Fibroblast of the aortic adventitia (primary cell): ENCODE results near the gene MRPL33. TPM values are rescaled to one million over a fixed set of nuclear protein-coding genes. Genes with fewer than 3 reads are reported as not detected.

ENCODE experiments used
- DNase-seq: peaks from one replicate; pipeline ENCODE4 v3.0.0-alpha.2; 2010; ENCODE audit warnings: low read depth
- H3K4me3 ChIP-seq: 2 replicates; pipeline ENCODE4 v1.5.1; 2011; ENCODE audit warnings: low read depth, mild to moderate bottlenecking, control low read depth, low read length, moderate library complexity
- total RNA-seq: library from RNA; depleted of rRNA; stranded (reverse); fragments of >200 nt; gene quantifications from 2 replicates; pipeline ENCODE4 v1.2.3, GENCODE V29; 2012; ENCODE audit warnings: low replicate concordance
- TF ChIP-seq, protein P1 (sequence below): IDR thresholded peaks from 2 replicates; pipeline ENCODE4 v1.5.1; 2011; ENCODE audit warnings: mild to moderate bottlenecking, low read length, control low read depth, inconsistent platforms; ENCODE audit not compliant: insufficient read depth

The MRPL33 gene
- total RNA-seq, 1 donor, result 109 TPM

DNA sequence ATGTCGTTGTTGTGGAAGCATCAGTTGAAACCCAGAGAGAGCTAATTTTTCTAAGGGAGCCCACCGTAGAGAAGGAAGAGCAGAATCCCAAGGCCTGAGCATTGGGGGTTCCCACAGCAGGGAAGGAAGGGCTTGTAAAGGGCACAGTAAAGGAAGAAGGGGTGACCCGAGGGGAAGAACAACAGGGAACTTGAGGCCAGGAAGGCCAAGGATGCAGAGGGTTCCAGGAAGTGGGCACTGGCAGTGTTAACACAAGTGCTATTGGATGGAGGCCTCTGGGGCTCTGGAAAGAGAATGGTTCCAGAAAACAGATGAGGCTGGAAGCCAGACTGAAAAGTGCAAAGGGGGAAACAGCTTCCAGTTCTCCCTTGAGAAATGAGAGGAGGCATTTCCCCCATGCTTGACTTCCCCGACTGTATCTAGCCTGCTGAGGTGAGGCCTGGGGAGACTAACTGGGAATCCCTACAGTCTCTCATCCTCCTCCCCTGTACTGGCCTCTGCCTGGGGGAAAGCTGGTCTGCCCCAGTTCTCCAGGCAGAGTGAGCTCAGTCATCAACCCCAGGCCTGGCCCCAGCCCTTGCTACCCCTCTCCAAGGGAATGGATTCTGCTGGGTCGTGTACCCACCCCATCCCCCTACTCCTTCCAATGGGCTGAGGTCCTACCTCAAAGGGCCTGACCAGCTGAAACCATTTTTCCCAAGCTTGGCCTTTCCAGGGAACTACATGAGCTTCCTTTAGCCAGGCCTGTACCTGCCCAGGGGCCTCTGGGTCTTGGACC is 43.2 kb upstream of the MRPL33 start:
- no peak overlapping the region for H3K4me3 ChIP-seq
- TF ChIP-seq, protein P1, sequence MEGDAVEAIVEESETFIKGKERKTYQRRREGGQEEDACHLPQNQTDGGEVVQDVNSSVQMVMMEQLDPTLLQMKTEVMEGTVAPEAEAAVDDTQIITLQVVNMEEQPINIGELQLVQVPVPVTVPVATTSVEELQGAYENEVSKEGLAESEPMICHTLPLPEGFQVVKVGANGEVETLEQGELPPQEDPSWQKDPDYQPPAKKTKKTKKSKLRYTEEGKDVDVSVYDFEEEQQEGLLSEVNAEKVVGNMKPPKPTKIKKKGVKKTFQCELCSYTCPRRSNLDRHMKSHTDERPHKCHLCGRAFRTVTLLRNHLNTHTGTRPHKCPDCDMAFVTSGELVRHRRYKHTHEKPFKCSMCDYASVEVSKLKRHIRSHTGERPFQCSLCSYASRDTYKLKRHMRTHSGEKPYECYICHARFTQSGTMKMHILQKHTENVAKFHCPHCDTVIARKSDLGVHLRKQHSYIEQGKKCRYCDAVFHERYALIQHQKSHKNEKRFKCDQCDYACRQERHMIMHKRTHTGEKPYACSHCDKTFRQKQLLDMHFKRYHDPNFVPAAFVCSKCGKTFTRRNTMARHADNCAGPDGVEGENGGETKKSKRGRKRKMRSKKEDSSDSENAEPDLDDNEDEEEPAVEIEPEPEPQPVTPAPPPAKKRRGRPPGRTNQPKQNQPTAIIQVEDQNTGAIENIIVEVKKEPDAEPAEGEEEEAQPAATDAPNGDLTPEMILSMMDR, result no peak
- DNase-seq, result no peak

DNA sequence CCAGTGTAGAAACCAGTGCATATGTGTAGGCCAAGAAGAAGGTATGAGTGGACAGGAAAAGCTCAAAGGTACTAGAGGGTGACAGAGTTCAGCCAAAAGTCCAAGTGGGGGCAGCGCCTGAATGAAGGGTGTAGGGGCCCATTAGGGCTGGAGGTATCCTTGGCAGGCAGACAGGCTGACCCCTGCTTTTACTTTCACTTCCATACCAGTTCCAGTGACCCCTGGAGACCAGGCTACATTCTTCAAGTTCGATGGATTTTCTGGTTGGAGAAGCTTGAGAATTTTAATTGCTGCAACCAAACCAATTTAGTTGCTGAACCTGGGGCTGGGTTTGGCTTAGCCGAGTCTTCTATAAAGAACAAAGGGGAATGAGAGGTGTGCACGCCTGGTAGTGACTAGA is 42.3 kb upstream of the MRPL33 start:
- TF ChIP-seq, protein P1, result no peak
- no peak for DNase-seq
- no peak overlapping the region for H3K4me3 ChIP-seq

DNA sequence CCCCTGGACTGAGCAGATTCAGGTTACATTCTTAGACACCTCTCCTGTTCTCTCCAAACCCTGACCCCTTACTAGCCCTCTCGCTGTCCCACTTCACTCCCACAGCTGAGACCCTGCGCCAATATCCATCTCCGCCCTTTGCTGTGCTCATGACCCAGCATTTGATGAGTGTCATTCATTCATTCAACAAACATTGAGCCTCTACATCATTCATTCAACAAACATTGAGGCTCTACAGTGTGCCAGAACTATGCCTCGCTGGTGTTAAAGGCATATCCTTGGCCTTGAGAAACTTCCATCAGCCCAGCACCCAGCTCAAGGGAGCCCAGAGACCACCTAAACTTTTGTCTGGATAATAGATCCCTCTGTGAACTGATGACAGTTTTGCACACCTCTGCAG is 41.9 kb upstream of the MRPL33 start:
- no peak for DNase-seq
- TF ChIP-seq, protein P1, result no peak
- no peak overlapping the region for H3K4me3 ChIP-seq

DNA sequence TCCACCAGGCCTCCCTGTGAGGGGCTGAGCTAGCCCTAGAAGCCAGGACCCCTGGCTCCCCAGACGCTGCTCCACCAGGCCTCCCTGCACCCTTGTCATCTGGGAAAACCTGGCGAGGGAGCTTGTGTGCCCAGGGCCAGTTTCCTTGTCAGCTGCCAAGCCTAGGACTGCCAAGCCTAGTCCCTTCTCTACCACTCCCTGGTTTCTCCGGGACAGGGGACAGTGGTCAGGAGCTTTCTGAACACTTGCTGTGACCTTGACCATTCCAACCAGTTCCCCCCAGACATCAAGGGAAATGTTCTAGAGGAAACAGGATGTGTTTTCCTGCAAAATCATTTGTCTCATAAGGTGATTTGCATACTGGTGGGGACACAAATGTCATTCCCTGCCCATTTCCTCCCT is 41.3 kb upstream of the MRPL33 start:
- DNase-seq, result no peak
- TF ChIP-seq, protein P1, result no peak
- H3K4me3 ChIP-seq, result no peak overlapping the region

DNA sequence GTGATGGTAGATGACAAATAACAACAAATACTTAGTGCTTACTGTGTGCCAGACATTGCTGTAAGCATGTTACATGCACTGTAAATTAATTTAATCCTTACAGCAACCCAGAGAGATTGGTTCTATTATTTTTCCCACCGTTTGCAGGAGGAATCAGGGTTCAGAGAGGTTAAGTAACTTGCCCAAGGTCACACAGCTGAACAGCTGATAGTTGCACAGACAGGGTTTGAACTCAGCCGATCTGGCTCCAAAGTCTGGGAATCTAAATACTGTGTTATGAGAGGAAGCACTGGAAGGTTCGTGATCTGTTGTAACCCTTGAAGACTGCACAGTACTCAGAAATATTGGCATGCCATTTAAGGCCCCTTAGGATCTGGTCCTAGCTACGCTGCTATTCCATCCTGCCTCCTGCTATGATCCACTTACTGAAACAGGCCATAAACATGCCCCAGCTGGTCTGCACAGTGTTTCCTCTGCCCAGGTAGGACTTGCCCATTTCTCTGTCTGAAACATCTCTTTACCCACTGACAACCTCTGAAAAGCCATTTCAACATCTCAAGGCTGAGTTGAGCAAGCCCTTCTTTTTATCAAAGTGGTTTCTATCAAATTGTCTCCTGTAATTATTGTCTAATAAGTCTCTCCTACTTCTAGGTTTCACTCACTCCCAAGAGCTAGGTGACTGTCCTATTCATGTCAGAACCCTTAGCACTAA is 40.4 kb upstream of the MRPL33 start:
- TF ChIP-seq, protein P1, result no peak
- no peak overlapping the region for H3K4me3 ChIP-seq
- no peak for DNase-seq

DNA sequence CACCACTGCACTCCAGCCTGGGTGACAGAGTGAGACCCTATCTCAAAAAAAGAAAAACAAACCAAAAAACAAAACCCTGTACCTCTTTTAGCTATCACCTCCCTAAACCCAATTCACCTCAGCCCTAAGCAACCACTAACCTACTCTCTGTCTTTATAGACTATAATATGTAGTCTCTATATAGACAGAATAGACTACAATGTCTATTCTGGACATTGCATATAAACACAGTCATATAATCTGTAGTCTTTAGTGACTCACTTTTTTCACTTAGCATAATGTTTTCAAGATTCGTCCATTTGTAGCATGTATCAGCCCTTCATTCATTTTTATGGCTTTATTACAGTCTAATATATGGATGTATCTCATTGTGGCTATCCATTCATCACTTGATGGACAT is 37.2 kb upstream of the MRPL33 start:
- no peak for DNase-seq
- TF ChIP-seq, protein P1, result no peak
- H3K4me3 ChIP-seq, result no peak overlapping the region
